Glutamatergic neuron (in vitro differentiated cells): ENCODE results near the gene BAAT. TPM values are rescaled to one million over a fixed set of nuclear protein-coding genes. Genes with fewer than 3 reads are reported as not detected.
"Not testable (repeated sequence)": the region's sequence is repeated elsewhere in the genome, so short reads cannot be mapped to it uniquely, and the experiment has no call there.

Experiments
- DNase-seq: peaks from one replicate; pipeline ENCODE4 v3.0.0; 2022
- H3K27ac Mint-ChIP-seq: one replicate; pipeline ENCODE4 v1.8.0; 2020; ENCODE audit warnings: mild to moderate bottlenecking, mixed read lengths, inconsistent platforms; ENCODE audit not compliant: unreplicated experiment
- H3K27me3 Mint-ChIP-seq: one replicate; pipeline ENCODE4 v1.8.0; 2020; ENCODE audit warnings: mild to moderate bottlenecking, moderate library complexity, mixed read lengths, inconsistent platforms; ENCODE audit not compliant: unreplicated experiment
- H3K36me3 Mint-ChIP-seq: one replicate; pipeline ENCODE4 v1.8.0; 2020; ENCODE audit warnings: mild to moderate bottlenecking, mixed read lengths, inconsistent platforms; ENCODE audit not compliant: unreplicated experiment
- H3K4me1 Mint-ChIP-seq: one replicate; pipeline ENCODE4 v1.8.0; 2020; ENCODE audit warnings: mild to moderate bottlenecking, low read depth, mixed read lengths, inconsistent platforms; ENCODE audit not compliant: unreplicated experiment
- H3K4me3 Mint-ChIP-seq: one replicate; pipeline ENCODE4 v1.8.0; 2020; ENCODE audit warnings: mild to moderate bottlenecking, mixed read lengths, inconsistent platforms; ENCODE audit not compliant: unreplicated experiment
- H3K9me3 Mint-ChIP-seq: one replicate; pipeline ENCODE4 v1.8.0; 2020; ENCODE audit warnings: mild to moderate bottlenecking, moderate library complexity, mixed read lengths, inconsistent platforms; ENCODE audit not compliant: unreplicated experiment
- long read RNA-seq: library from polyadenylated mRNA; unstranded; transcript quantifications from one replicate; pipeline ENCODE4 v2.0.0, GENCODE V29; 2020; ENCODE audit not compliant: unreplicated experiment
- total RNA-seq: library from RNA; stranded (reverse); fragmentation: NEBNext Ultra II Directional; extraction: Animal tissue kit (Norgen Biotek cat#: 25700); gene quantifications from one replicate; pipeline ENCODE4 v1.2.1, GENCODE V29; 2021; ENCODE audit not compliant: unreplicated experiment
- TF ChIP-seq, protein P1 (sequence below): fragments of 200-600 bp; sonication (generic); IDR thresholded peaks from one replicate; pipeline ENCODE4 v1.5.0; 2021; ENCODE audit not compliant: partially characterized antibody, unreplicated experiment

Gene BAAT
- total RNA-seq: 0.54 TPM
- long read RNA-seq: 0 reads

DNA sequence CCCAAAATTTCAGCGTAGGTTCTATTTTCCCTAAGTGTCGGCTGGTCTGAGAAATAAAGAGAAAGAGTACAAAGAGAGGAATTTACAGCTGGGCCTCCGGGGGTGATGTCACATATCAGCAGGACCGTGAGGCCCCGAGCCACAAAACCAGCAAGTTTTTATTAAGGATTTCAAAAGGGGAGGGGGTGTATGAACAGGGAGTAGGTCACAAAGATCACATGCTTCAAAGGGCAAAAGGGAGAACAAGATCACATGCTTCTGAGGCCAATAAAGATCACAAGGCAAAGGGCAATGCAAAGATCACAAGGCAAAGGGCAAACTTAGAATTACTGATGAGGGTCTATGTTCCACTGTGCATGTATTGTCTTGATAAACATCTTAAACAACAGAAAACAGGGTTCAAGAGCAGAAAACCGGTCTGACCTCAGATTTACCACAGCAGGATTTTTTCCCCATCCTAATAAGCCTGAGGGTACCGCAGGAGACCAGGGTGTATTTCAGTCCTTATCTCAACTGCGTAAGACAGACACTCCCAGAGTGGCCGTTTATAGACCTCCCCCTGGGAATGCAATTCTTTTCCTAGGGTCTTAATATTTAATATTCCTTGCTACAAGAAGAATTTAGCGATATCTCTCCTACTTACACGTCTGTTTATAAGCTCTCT lies at the start of gene BAAT:
Gene BAAT, minus strand, starts transcription at position 134 of the 664 bp plus-strand sequence. CDS start 13,602 bp downstream, outside the sequence.
- H3K4me3 Mint-ChIP-seq: not testable (repeated sequence)

GRCh38 chr9:101433229-101433628 lies 48.4 kb upstream of the BAAT start:
- H3K9me3 Mint-ChIP-seq: no peaks in the 10 kb centered on the region

More for the DNA sequence above, at the start of gene BAAT:
- not testable (repeated sequence) for H3K27me3 Mint-ChIP-seq, H3K9me3 Mint-ChIP-seq, H3K4me1 Mint-ChIP-seq, DNase-seq, H3K27ac Mint-ChIP-seq, H3K36me3 Mint-ChIP-seq

DNA sequence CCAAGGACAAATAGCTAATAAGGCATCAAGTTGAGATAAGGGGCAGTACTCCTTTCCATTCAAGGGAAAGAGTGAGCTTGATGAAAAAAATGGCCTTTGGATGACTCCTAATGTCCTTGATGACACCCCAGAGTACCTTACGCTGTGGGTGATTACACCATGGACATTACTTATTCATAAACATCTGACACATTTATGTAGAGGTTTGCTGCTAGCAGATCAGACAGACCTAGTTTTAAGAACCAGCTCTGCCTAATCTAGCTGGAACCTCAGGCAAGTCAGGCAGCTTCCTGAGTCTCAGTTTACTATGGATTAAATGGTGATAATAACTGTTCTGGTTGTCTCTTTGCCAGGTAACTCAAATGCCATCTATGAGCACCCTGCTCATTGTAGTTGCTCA lies 47.9 kb upstream of the BAAT start:
- Mint-ChIP-seq H3K27me3 (no peaks in the 10 kb centered on the region), H3K9me3 (no peaks in the 10 kb centered on the region), H3K36me3 (no peaks in the 10 kb centered on the region), H3K4me1 (no peaks in the 10 kb centered on the region), H3K27ac (no peak overlapping the region), H3K4me3 (no peak overlapping the region)
- TF ChIP-seq, protein P1, sequence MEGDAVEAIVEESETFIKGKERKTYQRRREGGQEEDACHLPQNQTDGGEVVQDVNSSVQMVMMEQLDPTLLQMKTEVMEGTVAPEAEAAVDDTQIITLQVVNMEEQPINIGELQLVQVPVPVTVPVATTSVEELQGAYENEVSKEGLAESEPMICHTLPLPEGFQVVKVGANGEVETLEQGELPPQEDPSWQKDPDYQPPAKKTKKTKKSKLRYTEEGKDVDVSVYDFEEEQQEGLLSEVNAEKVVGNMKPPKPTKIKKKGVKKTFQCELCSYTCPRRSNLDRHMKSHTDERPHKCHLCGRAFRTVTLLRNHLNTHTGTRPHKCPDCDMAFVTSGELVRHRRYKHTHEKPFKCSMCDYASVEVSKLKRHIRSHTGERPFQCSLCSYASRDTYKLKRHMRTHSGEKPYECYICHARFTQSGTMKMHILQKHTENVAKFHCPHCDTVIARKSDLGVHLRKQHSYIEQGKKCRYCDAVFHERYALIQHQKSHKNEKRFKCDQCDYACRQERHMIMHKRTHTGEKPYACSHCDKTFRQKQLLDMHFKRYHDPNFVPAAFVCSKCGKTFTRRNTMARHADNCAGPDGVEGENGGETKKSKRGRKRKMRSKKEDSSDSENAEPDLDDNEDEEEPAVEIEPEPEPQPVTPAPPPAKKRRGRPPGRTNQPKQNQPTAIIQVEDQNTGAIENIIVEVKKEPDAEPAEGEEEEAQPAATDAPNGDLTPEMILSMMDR: no peak
- DNase-seq: no peak

More at GRCh38 chr9:101433229-101433628, 48.4 kb upstream of the BAAT start:
- H3K4me1 Mint-ChIP-seq: no peaks in the 10 kb centered on the region
- no peak for DNase-seq
- H3K36me3 Mint-ChIP-seq: no peaks in the 10 kb centered on the region
- no peaks in the 10 kb centered on the region for H3K27me3 Mint-ChIP-seq
- TF ChIP-seq, protein P1: no peak
- H3K4me3 Mint-ChIP-seq: no peak overlapping the region
- no peak overlapping the region for H3K27ac Mint-ChIP-seq

DNA sequence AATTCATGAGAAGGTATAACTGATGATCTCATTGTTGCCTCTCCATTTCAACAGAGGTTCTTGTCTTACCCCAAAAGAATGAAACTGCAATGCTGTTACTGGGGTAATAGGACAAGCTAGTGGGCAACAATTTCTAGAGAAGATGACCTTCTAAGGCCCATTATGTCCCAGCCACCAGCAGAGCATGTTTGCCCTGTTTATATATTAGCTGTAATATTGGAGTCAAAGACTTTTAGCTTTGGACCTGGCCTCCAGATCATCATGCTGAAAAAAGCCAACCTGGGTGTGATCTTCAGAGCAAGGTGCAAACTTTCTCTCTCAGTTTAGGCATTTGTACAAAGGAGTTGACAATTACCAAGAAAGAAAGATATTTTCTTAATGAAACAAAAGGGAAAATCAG lies 47.4 kb upstream of the BAAT start:
- TF ChIP-seq, protein P1: no peak
- no peak overlapping the region for H3K4me3 Mint-ChIP-seq
- no peaks in the 10 kb centered on the region for H3K4me1 Mint-ChIP-seq
- H3K27me3 Mint-ChIP-seq: no peaks in the 10 kb centered on the region
- no peak overlapping the region for H3K27ac Mint-ChIP-seq
- H3K36me3 Mint-ChIP-seq: no peaks in the 10 kb centered on the region
- DNase-seq: no peak
- no peaks in the 10 kb centered on the region for H3K9me3 Mint-ChIP-seq

- DNase-seq: no peak
- H3K4me1 Mint-ChIP-seq: no peaks in the 10 kb centered on the region
- H3K4me3 Mint-ChIP-seq: no peak overlapping the region
- no peak overlapping the region for H3K27ac Mint-ChIP-seq
- no peaks in the 10 kb centered on the region for H3K9me3 Mint-ChIP-seq
- TF ChIP-seq, protein P1: no peak
- no peaks in the 10 kb centered on the region for H3K27me3 Mint-ChIP-seq
- no peaks in the 10 kb centered on the region for H3K36me3 Mint-ChIP-seq
Observed at GRCh38 chr9:101429736-101430135, 44.9 kb upstream of the BAAT start.
